ENCODE measurements around the gene GRHPR. TPM values are rescaled to one million over a fixed set of nuclear protein-coding genes. Genes with fewer than 3 reads are reported as not detected.

The GRHPR gene
- total RNA-seq, 4 donors from 2014 or later = 81.7 to 135 (median 112) TPM

GRCh38 chr9:37417252-37417803, 5.2 kb upstream of the GRHPR start:
- Histone ChIP-seq H3K27ac (no peak overlapping the region), H3K9me3 (no peaks in the 10 kb centered on the region), H3K4me1 (no peaks in the 10 kb centered on the region), H3K36me3 (no peaks in the 10 kb centered on the region), H3K4me3 (no peak overlapping the region), H3K27me3 (no peaks in the 10 kb centered on the region)
- TF ChIP-seq POLR2A (IDR thresholded peaks at IDR 0.05) = no peak
- no peak for TF ChIP-seq CTCF (IDR thresholded peaks at IDR 0.05)
- no peak for DNase-seq
- intact Hi-C loops (cut with DNase I; ENCODE audit: low total_unique reads) = loop anchor here (10.0 kb wide), 1 partner anchor 67 kb away; the partner anchor contains the start of gene POLR1E

- Histone ChIP-seq H3K27ac (no peak overlapping the region), H3K36me3 (no peaks in the 10 kb centered on the region), H3K4me3 (no peak overlapping the region), H3K27me3 (no peaks in the 10 kb centered on the region), H3K9me3 (no peaks in the 10 kb centered on the region), H3K4me1 (no peaks in the 10 kb centered on the region)
- no peak for TF ChIP-seq CTCF (IDR thresholded peaks at IDR 0.05)
- no peak for TF ChIP-seq POLR2A (IDR thresholded peaks at IDR 0.05)
- DNase-seq = no peak
- intact Hi-C loops (cut with DNase I; ENCODE audit: low total_unique reads) = loop anchor here (10.0 kb wide), 1 partner anchor 67 kb away; the partner anchor contains the start of gene POLR1E
Observed at GRCh38 chr9:37417857-37418618, 4.5 kb upstream of the GRHPR start.

GRCh38 chr9:37419204-37419603, 3.3 kb upstream of the GRHPR start:
- Histone ChIP-seq H3K27ac (no peak overlapping the region), H3K4me1 (peaks cover 4 to 6% of the 10 kb centered on the region in 2 donors), H3K27me3 (no peaks in the 10 kb centered on the region), H3K9me3 (no peaks in the 10 kb centered on the region), H3K36me3 (no peaks in the 10 kb centered on the region), H3K4me3 (no peak overlapping the region)
- no peak for DNase-seq
- intact Hi-C loops (cut with DNase I; ENCODE audit: low total_unique reads) = loop anchor here (10.0 kb wide), 1 partner anchor 66 kb away; the partner anchor contains the start of gene POLR1E
- TF ChIP-seq CTCF (IDR thresholded peaks at IDR 0.05) (no peak), POLR2A (IDR thresholded peaks at IDR 0.05) (no peak)

- no peaks in the 10 kb centered on the region for H3K36me3 ChIP-seq
- no peaks in the 10 kb centered on the region for H3K9me3 ChIP-seq
- no peak for DNase-seq
- peaks cover 4 to 12% of the 10 kb centered on the region in 2 donors for H3K4me1 ChIP-seq
- TF ChIP-seq POLR2A (IDR thresholded peaks at IDR 0.05) (no peak), CTCF (IDR thresholded peaks at IDR 0.05) (no peak)
- H3K27ac ChIP-seq = no peak overlapping the region
- intact Hi-C loops (cut with DNase I; ENCODE audit: low total_unique reads) = no loop called here
- no peaks in the 10 kb centered on the region for H3K27me3 ChIP-seq
- no peak overlapping the region for H3K4me3 ChIP-seq
Observed at GRCh38 chr9:37420271-37421215, 2.0 kb upstream of the GRHPR start.
